ENCODE data around the gene RAP1A. TPM values are rescaled to one million over a fixed set of nuclear protein-coding genes. Genes with fewer than 3 reads are reported as not detected.

RAP1A gene
- polyA plus RNA-seq, 1 experiment = 20.5 TPM

GRCh38 chr1:111751906-111752575 lies 132.5 kb downstream of the RAP1A start:
- TF ChIP-seq CTCF (IDR thresholded peaks at IDR 0.05; ENCODE audit: insufficient read depth, low read depth, low read length) = no peak
- POLR2A ChIA-PET = no interaction called here

DNA sequence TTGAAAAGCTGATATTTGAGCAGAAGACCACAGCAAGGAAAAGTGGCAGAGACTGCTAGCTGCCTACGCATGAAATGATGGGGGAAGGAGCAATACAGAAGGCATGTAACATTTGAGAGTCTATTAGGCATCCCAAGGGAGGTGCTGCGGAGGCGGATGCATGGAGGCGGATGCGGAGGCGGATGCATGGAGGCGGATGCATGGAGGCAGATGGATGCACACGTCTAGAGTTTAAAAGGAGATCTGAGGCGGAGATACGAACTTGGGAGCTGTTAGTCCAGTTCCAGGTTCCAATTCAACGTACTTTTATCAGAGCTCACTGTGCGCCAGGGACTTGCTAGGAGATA lies 135.4 kb downstream of the RAP1A start:
- Histone ChIP-seq H3K36me3 (ENCODE audit: control insufficient read depth, insufficient read depth, low read length) (no peaks in the 10 kb centered on the region), H3K27me3 (ENCODE audit: control insufficient read depth, insufficient read depth, low read length) (no peaks in the 10 kb centered on the region), H3K4me3 (ENCODE audit: low read depth, low read length) (peak overlapping the region; percentile 90)
- ChIA-PET CTCF (interaction anchor here (0.6 to 3.6 kb wide), 13 partner anchors 10 to 276 kb away, joined by 3 to 31 read pairs (median 7); partner anchors contain the start of gene INKA2), POLR2A (no interaction called here)
- DNase-seq (ENCODE audit: low read depth) = no peak
- TF ChIP-seq CTCF (IDR thresholded peaks at IDR 0.05; ENCODE audit: insufficient read depth, low read depth, low read length) = no peak

More at GRCh38 chr1:111751906-111752575, 132.5 kb downstream of the RAP1A start:
- H3K36me3 ChIP-seq (ENCODE audit: control insufficient read depth, insufficient read depth, low read length) = no peaks in the 10 kb centered on the region
- CTCF ChIA-PET = interaction anchor here (1.0 to 4.6 kb wide), 5 partner anchors 15 to 270 kb away, joined by 4 to 18 read pairs (median 8); no protein-coding TSS in a partner anchor
- H3K27me3 ChIP-seq (ENCODE audit: control insufficient read depth, insufficient read depth, low read length) = no peaks in the 10 kb centered on the region
- no peak overlapping the region for H3K4me3 ChIP-seq (ENCODE audit: low read depth, low read length)
- DNase-seq (ENCODE audit: low read depth) = no peak

DNA sequence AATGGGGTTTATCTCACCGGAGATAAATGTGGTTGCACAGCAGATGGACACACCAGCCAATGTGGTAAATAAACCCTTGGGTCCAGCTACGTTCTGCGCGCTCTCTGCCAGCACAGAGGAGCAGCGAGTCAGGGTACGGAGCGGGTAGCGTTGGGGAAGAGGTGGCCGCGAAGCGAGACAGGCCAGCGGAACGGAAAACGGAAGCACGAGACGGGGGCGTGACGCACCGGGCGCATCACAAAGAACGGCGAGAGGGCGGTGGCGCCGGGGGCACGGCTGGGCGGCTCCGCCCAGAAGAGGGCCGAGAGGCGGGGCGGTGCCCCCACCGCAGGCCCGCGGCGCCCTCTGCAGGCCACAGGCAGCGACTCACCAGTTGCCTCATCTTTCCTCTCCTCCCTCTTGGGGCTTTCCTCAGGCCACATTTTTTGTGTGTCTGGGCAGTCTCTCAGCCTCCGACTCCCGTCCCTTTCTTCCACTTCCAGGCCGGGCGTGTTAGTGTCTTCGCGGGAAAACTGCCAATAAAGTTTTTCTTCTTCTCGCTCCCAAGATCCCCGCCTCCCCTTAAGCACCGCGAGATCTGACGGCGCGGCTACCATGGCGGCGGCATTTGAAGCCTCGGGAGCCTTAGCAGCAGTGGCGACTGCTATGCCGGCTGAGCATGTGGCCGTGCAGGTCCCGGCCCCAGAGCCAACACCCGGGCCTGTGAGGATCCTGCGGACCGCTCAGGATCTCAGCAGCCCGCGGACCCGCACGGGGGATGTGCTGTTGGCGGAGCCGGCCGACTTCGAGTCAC lies 135.9 kb downstream of the RAP1A start, which contains the start of gene DDX20:
Gene DDX20, plus strand, starts transcription at position 571 of the 793 bp plus-strand sequence. Its CDS starts 24 bp downstream, at position 595.
- Histone ChIP-seq H3K27me3 (ENCODE audit: control insufficient read depth, insufficient read depth, low read length) (no peaks in the 10 kb centered on the region), H3K36me3 (ENCODE audit: control insufficient read depth, insufficient read depth, low read length) (peaks cover 2% of the 10 kb centered on the region; the same call in 1 of the 2 replicates), H3K4me3 (ENCODE audit: low read depth, low read length) (peak within 1 kb of the TSS; percentile 90)
- ChIA-PET CTCF (interaction anchor here (0.6 to 3.6 kb wide), 16 partner anchors 8 to 892 kb away, joined by 3 to 31 read pairs (median 7); partner anchors contain the start of gene INKA2), POLR2A (interaction anchor here (0.6 to 0.7 kb wide), 2 partner anchors 9 to 10 kb away, joined by 5 to 11 read pairs; no protein-coding TSS in a partner anchor)
- peak; percentile 86 for DNase-seq (ENCODE audit: low read depth)
- peak; percentile 72 for TF ChIP-seq CTCF (IDR thresholded peaks at IDR 0.05; ENCODE audit: insufficient read depth, low read depth, low read length)

- ChIA-PET POLR2A (interaction anchor here (0.6 to 0.7 kb wide), 3 partner anchors 10 to 126 kb away, joined by 4 to 11 read pairs (median 5); no protein-coding TSS in a partner anchor), CTCF (interaction anchor here (0.8 to 3.6 kb wide), 8 partner anchors 9 to 892 kb away, joined by 3 to 31 read pairs (median 7); no protein-coding TSS in a partner anchor)
- DNase-seq (ENCODE audit: low read depth) = no peak
- Histone ChIP-seq H3K36me3 (ENCODE audit: control insufficient read depth, insufficient read depth, low read length) (peaks cover 2% of the 10 kb centered on the region; the same call in 1 of the 2 replicates), H3K27me3 (ENCODE audit: control insufficient read depth, insufficient read depth, low read length) (no peaks in the 10 kb centered on the region), H3K4me3 (ENCODE audit: low read depth, low read length) (peak overlapping the region; percentile 90)
- TF ChIP-seq CTCF (IDR thresholded peaks at IDR 0.05; ENCODE audit: insufficient read depth, low read depth, low read length) = no peak
Observed at GRCh38 chr1:111756124-111756513, 136.5 kb downstream of the RAP1A start.

DNA sequence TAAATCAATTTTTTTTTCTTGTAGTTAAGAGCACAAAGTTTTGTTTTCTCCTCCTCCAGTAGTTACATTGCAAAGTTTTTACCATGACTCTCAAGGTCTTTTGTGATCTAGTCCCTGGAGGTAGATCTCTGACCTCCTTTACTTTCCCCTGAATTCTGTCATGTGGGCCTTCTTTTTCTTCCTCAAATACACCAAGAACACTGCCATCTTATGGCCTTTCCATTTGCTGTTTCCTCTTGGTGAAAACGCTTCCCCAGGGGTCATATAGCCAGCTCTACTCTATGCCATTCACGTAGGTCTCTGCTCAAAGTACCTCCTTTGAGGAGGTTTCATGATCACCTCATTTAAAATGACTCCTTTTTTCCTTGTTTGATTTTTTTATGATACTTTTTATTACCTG lies 138.8 kb downstream of the RAP1A start:
- Histone ChIP-seq H3K27me3 (ENCODE audit: control insufficient read depth, insufficient read depth, low read length) (no peaks in the 10 kb centered on the region), H3K4me3 (ENCODE audit: low read depth, low read length) (no peak overlapping the region), H3K36me3 (ENCODE audit: control insufficient read depth, insufficient read depth, low read length) (peaks cover 4% of the 10 kb centered on the region)
- ChIA-PET POLR2A (no interaction called here), CTCF (interaction anchor here (1.0 kb wide), 1 partner anchor 9 kb away, joined by 3 read pairs; no protein-coding TSS in a partner anchor)
- DNase-seq (ENCODE audit: low read depth) = no peak
- no peak for TF ChIP-seq CTCF (IDR thresholded peaks at IDR 0.05; ENCODE audit: insufficient read depth, low read depth, low read length)

Measured in BJ (cell line).